ENCODE results near the gene CRY1.

- TF ChIP-seq CTCF (IDR thresholded peaks at IDR 0.05 in 8 of 11, conservative IDR thresholded peaks at IDR 0.05 in 3 of 11) (no peak), POLR2AphosphoS5 (IDR thresholded peaks at IDR 0.05) (no peak), POLR2A (IDR thresholded peaks at IDR 0.05) (no peak)
Observed at GRCh38 chr12:107133462-107133861, 40.1 kb upstream of the CRY1 start.

Data from spleen (tissue), 7 donors.